Cardiac muscle cell (in vitro differentiated cells and primary cell): ENCODE data around the gene NLGN4Y. TPM values are rescaled to one million over a fixed set of nuclear protein-coding genes. Genes with fewer than 3 reads are reported as not detected.

Source experiments
- DNase-seq, 2 donors: peaks; one replicate each; pipeline versions ENCODE4 v3.0.0 to v3.0.0-alpha.2; 2010 to 2017; ENCODE audit warnings: low read depth in 1 of 2, low spot score in 1 of 2
- H3K27ac ChIP-seq: fragments of 200-600 bp; sonication (generic); 2 replicates; pipeline ENCODE4 v1.5.1; 2016
- H3K27me3 ChIP-seq: fragments of 200-600 bp; sonication (generic); 2 replicates; pipeline ENCODE4 v1.6.0; 2016; ENCODE audit warnings: control low read depth
- H3K36me3 ChIP-seq: fragments of 200-600 bp; sonication (generic); 2 replicates; pipeline ENCODE4 v1.5.1; 2016; ENCODE audit warnings: control low read depth
- H3K4me1 ChIP-seq: fragments of 200-600 bp; sonication (generic); 2 replicates; pipeline ENCODE4 v1.8.1; 2017; ENCODE audit warnings: low read depth, mild to moderate bottlenecking, mixed run types
- H3K4me3 ChIP-seq: fragments of 200-600 bp; sonication (generic); 2 replicates; pipeline ENCODE4 v1.5.1; 2016; ENCODE audit warnings: mild to moderate bottlenecking
- H3K9me3 ChIP-seq: fragments of 200-600 bp; sonication (generic); 2 replicates; pipeline ENCODE4 v1.5.1; 2017; ENCODE audit warnings: low read depth, mild to moderate bottlenecking, control low read depth
- polyA plus RNA-seq: library from polyadenylated mRNA; unstranded; fragments of >200 nt; fragmentation: Nextera tagmentation; extraction: Ambion mirVana; gene quantifications from 2 replicates; pipeline ENCODE4 v1.2.1, GENCODE V29; 2016
- total RNA-seq: library from RNA; depleted of rRNA; stranded (reverse); fragments of >200 nt; gene quantifications from 2 replicates; pipeline ENCODE4 v1.2.3, GENCODE V29; 2016
- TF ChIP-seq, protein P1 (sequence below): IDR thresholded peaks from 2 replicates; pipeline ENCODE4 v1.5.1; 2012; ENCODE audit warnings: low read depth, mild to moderate bottlenecking, low read length

The NLGN4Y gene
- total and polyA plus RNA-seq, 2 experiments from 2014 or later, result 0.09 TPM; not detected in 1

DNA sequence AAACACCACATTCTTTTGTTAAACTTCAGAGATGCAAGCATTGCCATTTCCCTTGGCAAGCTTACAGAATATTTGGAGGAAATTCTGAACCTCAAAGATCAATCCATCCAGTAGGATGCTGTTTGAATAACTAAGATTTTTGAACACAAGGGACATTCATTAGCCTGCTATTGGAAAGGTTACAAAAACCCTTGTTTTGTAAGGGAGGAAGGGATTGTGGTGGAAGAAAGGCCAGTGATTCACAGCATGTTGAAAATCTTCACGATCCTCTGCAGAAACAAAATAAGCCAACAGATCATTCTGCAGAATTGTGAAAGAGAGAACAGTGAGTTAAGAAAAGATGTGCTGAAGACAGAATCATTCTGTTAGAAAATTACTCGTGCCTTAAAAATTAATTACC, 297.9 kb downstream of the NLGN4Y start:
- no peaks in the 10 kb centered on the region for H3K4me1 ChIP-seq
- H3K27me3 ChIP-seq, result no peaks in the 10 kb centered on the region
- H3K4me3 ChIP-seq, result no peak overlapping the region
- H3K36me3 ChIP-seq, result no peaks in the 10 kb centered on the region
- H3K27ac ChIP-seq, result no peak overlapping the region
- no peaks in the 10 kb centered on the region for H3K9me3 ChIP-seq
- TF ChIP-seq, protein P1, sequence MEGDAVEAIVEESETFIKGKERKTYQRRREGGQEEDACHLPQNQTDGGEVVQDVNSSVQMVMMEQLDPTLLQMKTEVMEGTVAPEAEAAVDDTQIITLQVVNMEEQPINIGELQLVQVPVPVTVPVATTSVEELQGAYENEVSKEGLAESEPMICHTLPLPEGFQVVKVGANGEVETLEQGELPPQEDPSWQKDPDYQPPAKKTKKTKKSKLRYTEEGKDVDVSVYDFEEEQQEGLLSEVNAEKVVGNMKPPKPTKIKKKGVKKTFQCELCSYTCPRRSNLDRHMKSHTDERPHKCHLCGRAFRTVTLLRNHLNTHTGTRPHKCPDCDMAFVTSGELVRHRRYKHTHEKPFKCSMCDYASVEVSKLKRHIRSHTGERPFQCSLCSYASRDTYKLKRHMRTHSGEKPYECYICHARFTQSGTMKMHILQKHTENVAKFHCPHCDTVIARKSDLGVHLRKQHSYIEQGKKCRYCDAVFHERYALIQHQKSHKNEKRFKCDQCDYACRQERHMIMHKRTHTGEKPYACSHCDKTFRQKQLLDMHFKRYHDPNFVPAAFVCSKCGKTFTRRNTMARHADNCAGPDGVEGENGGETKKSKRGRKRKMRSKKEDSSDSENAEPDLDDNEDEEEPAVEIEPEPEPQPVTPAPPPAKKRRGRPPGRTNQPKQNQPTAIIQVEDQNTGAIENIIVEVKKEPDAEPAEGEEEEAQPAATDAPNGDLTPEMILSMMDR, result no peak
- peak in 1 of 2 donors; percentile 70 for DNase-seq

DNA sequence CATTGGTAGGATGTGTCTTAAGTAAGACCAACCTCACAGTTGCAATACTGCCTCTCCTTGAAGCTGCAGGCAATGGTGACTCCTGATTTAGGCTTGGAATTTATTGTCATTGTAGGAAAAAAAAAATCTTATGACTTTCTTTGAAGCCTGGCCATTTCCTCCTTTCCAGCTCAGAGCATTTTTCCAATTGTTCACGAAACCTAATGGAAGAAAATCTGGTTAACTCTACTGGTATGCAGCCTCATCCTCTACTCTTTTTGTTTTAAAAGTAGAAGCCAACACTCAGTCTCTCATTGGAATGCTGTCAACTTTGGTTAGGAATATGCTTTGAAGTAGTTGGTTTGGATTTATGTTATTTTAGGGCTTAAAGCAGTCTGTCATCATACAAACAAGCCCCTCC, 298.6 kb downstream of the NLGN4Y start:
- Histone ChIP-seq H3K36me3 (no peaks in the 10 kb centered on the region), H3K9me3 (no peaks in the 10 kb centered on the region), H3K4me3 (no peak overlapping the region), H3K27ac (no peak overlapping the region), H3K27me3 (no peaks in the 10 kb centered on the region), H3K4me1 (no peaks in the 10 kb centered on the region)
- no peak for DNase-seq
- TF ChIP-seq, protein P1, result no peak

DNA sequence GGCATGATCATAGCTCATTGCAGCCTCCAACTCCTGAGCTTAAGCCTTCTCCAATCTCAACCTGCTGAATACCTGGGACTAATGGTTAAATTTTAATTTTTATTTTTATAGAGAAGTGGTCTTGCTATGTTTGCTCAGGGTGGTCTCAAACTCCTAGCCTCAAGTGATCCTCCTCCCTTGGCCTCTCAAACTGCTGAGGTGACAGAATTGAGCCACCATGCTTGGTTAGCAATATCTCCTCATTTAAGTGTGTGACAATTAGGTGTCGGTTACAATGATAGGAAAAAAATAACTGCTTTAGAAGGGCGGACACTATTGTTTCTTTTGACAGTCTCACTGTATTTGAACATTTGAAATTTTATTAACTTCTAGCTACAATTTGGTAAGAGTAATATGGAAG, 300.3 kb downstream of the NLGN4Y start:
- Histone ChIP-seq H3K9me3 (no peaks in the 10 kb centered on the region), H3K4me1 (no peaks in the 10 kb centered on the region), H3K27me3 (no peaks in the 10 kb centered on the region), H3K4me3 (no peak overlapping the region), H3K27ac (no peak overlapping the region), H3K36me3 (no peaks in the 10 kb centered on the region)
- no peak for DNase-seq
- TF ChIP-seq, protein P1, result no peak

DNA sequence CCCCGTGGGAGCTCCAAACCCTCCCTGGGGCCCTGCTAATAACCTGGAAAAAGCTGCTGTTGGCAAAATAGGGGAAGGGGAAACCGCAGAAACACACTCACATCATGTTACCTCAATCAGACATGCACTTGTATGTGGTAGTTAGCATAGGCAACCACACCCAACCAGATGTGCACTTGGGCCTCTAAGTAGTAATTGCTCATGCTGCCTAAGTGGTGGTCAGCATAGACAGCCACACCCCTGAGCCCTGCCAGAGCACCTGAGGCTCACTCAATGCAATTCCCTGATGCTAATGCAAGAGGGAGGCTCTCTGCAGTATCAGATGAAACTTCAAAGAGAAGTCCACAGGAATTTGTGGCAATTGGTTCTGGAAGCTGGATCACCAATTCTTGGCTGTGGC, 301.4 kb downstream of the NLGN4Y start:
- Histone ChIP-seq H3K4me3 (no peak overlapping the region), H3K4me1 (no peaks in the 10 kb centered on the region), H3K27me3 (no peaks in the 10 kb centered on the region), H3K27ac (no peak overlapping the region), H3K9me3 (no peaks in the 10 kb centered on the region), H3K36me3 (no peaks in the 10 kb centered on the region)
- TF ChIP-seq, protein P1, result no peak
- DNase-seq, result no peak

DNA sequence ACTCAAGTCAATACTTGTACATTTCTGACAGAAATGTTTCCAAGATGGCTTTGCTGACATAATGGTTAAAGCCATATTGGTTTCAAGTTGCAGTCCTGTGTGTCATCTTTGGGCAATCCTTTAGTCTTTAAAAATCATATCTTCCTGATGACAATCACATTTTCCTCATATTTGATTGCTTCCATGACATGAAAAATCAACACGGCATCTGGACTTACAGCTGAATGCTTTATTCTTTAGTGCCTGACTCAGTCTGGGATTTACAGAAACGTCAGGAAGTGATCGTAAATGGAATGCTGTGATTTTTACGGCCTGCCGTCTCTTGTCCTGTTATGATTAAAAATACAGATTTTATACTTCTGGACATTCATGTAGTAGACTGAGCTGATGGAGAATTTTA, 304.2 kb downstream of the NLGN4Y start:
- H3K27ac ChIP-seq, result no peak overlapping the region
- H3K4me1 ChIP-seq, result no peaks in the 10 kb centered on the region
- no peaks in the 10 kb centered on the region for H3K27me3 ChIP-seq
- TF ChIP-seq, protein P1, result no peak
- peak in 1 of 2 donors; percentile 27 for DNase-seq
- no peaks in the 10 kb centered on the region for H3K9me3 ChIP-seq
- H3K36me3 ChIP-seq, result no peaks in the 10 kb centered on the region
- H3K4me3 ChIP-seq, result no peak overlapping the region

DNA sequence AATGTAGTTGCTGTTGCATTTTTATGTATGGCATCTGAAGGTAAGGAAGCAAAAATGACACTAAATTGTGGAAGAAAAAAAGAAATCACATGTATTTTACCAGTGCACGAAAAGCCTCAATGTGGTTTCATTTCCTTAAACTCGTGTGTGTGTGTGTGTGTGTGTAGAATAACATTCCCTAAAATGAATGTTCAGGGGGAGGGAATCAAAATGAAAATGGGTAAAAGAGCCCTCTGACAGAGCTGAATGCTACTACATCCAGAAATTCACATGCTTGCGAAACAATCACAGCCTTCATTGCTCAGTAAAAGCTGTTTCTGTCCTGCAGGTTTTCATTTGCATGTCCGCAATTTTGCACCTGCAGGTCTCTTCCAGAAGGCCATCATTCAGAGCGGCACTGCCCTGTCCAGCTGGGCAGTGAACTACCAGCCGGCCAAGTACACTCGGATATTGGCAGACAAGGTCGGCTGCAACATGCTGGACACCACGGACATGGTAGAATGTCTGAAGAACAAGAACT, 305.1 kb downstream of the NLGN4Y start:
- Histone ChIP-seq H3K9me3 (no peaks in the 10 kb centered on the region), H3K36me3 (no peaks in the 10 kb centered on the region), H3K27me3 (no peaks in the 10 kb centered on the region), H3K27ac (no peak overlapping the region), H3K4me3 (no peak overlapping the region), H3K4me1 (no peaks in the 10 kb centered on the region)
- TF ChIP-seq, protein P1, result no peak
- DNase-seq, result no peak
